Effector memory CD8-positive, alpha-beta T cell (primary cell): ENCODE measurements around the gene KIF2B.
"Not testable (repeated sequence)": the region's sequence is repeated elsewhere in the genome, so short reads cannot be mapped to it uniquely, and the experiment has no call there.

ENCODE experiments used
- ATAC-seq: fragments of 150-1000 bp; cut with Tn5 transposase; replicated peaks from 2 replicates; pipeline ENCODE4 v1.10.0; 2021; ENCODE audit warnings: mild to moderate bottlenecking, moderate library complexity
- DNase-seq, 3 experiments: peaks; one replicate each; pipeline ENCODE4 v3.0.0; 2021
- H3K27ac Mint-ChIP-seq, 2 donors: one replicate each; pipeline ENCODE4 v1.8.0; 2022; ENCODE audit warnings: mild to moderate bottlenecking in 2 of 2, mixed read lengths in 2 of 2, moderate library complexity in 2 of 2
- H3K27me3 Mint-ChIP-seq, 2 donors: one replicate each; pipeline ENCODE4 v1.8.0; 2022; ENCODE audit warnings: mixed read lengths in 2 of 2
- H3K36me3 Mint-ChIP-seq: one replicate; pipeline ENCODE4 v1.8.0; 2022; ENCODE audit warnings: mild to moderate bottlenecking, moderate library complexity, mixed read lengths; ENCODE audit not compliant: insufficient read depth
- H3K4me1 Mint-ChIP-seq, 2 donors: one replicate each; pipeline ENCODE4 v1.8.0; 2022; ENCODE audit warnings: low read depth in 2 of 2, mixed read lengths in 2 of 2
- H3K4me3 Mint-ChIP-seq, 2 donors: one replicate each; pipeline ENCODE4 v1.8.0; 2022; ENCODE audit warnings: mild to moderate bottlenecking in 2 of 2, mixed read lengths in 2 of 2, moderate library complexity in 2 of 2
- H3K9me3 Mint-ChIP-seq, 2 donors: one replicate each; pipeline ENCODE4 v1.8.0; 2022; ENCODE audit warnings: mixed read lengths in 2 of 2

KIF2B gene

DNA sequence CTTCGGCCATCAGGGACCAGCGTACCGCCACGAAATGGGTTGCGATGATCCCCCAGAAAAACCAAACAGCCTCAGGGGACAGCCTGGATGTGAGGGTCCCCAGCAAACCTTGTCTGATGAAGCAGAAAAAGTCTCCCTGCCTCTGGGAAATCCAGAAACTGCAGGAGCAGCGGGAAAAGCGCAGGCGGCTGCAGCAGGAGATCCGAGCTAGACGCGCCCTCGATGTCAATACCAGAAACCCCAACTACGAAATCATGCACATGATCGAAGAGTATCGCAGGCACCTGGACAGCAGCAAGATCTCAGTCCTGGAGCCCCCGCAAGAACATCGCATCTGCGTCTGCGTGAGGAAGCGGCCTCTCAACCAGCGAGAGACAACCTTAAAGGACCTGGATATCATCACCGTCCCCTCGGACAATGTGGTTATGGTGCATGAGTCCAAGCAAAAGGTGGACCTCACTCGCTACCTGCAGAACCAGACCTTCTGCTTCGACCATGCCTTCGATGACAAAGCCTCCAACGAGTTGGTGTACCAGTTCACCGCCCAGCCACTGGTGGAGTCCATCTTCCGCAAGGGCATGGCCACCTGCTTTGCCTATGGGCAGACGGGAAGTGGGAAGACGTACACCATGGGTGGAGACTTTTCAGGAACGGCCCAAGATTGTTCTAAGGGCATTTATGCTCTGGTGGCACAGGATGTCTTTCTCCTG lies 769 bp downstream of the KIF2B start:
- no peaks in the 10 kb centered on the region for H3K36me3 Mint-ChIP-seq
- no peak for ATAC-seq
- no peak for DNase-seq
- H3K27me3 Mint-ChIP-seq, result no peaks in the 10 kb centered on the region
- H3K4me3 Mint-ChIP-seq, result no peak overlapping the region
- no peaks in the 10 kb centered on the region for H3K4me1 Mint-ChIP-seq
- peaks cover 9 to 16% of the 10 kb centered on the region in 2 donors for H3K9me3 Mint-ChIP-seq
- no peak overlapping the region for H3K27ac Mint-ChIP-seq

GRCh38 chr17:53834771-53835170 lies 12.0 kb downstream of the KIF2B start:
- H3K9me3 Mint-ChIP-seq, result peaks cover 3 to 22% of the 10 kb centered on the region in 2 donors
- not testable (repeated sequence) for ATAC-seq

DNA sequence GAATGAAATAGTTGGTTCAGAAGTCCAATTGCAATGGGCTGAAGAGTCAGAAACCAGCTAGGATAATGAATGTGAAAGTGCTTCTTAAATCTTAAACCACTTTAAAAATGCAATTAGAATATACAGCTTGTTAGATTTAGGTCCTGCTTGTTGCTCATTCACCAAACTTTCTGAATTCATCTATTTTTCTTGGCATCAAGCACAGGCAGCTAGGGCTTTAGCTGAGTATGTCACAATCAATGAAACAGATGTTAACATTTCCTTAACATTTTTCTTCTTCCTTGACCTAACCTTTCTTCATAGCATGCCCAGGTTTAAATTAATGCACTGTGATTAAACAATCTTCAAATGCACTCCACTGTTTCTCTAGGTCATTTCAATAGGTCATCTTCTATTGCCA lies 14.4 kb downstream of the KIF2B start:
- no peak for ATAC-seq

More at GRCh38 chr17:53834771-53835170, 12.0 kb downstream of the KIF2B start:
- not testable (repeated sequence) for H3K4me1 Mint-ChIP-seq, H3K27me3 Mint-ChIP-seq, H3K36me3 Mint-ChIP-seq, DNase-seq, H3K4me3 Mint-ChIP-seq, H3K27ac Mint-ChIP-seq

DNA sequence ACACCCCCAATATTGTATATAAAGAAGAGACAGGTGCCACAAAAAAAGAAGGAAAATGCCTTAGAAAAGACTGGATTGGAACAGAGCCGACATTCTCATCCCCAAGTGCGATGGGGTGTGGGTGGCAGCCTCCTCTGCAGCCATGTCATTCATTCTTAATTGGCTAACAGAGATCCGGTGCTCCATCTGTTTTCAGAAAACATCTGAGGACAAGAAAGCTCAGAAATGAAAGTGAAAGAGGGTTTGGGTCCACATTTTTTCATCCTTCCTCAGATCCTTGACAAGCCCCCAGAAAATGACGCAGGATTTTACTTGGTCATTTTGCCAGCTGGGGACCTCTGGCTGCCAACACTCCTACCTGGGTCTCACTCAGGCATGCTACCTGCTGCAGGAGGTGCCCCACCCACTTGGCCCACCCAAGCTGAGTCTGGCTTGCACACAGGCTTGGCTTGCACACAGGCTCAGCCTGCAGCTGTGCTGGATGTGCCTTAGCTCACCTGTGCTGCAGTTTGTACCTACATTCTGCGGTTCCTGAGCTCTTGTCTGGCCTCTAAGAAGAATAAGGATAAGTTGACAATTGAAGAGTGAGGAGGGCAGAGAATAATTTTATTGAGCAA lies 21.9 kb downstream of the KIF2B start:
- no peaks in the 10 kb centered on the region for H3K27me3 Mint-ChIP-seq
- no peaks in the 10 kb centered on the region for H3K36me3 Mint-ChIP-seq

More for the DNA sequence above, 14.4 kb downstream of the KIF2B start:
- Mint-ChIP-seq H3K27me3 (no peaks in the 10 kb centered on the region), H3K9me3 (peaks cover 4 to 22% of the 10 kb centered on the region in 2 donors), H3K36me3 (no peaks in the 10 kb centered on the region), H3K27ac (no peak overlapping the region), H3K4me1 (no peaks in the 10 kb centered on the region), H3K4me3 (no peak overlapping the region)
- DNase-seq, result no peak

DNA sequence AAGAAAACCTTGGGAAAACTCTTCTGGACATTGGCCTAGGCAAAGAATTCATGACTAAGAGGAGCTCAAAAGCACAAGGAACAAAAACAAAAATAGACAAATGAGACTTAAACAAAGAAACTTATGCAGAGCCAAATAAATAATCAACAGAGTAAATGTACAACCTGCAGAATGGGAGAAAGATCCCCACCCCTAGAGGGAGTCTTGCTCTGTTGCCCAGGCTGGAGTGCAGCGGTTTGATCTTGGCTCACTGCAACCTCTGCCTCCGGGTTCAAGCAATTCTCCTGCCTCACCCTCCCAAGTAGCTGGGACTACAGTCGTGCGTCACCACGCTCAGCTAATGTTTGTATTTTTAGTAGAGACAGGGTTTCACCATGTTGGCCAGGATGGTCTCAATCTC lies 48.4 kb downstream of the KIF2B start:
- peaks cover 5 to 26% of the 10 kb centered on the region in 2 donors for H3K9me3 Mint-ChIP-seq
- H3K4me3 Mint-ChIP-seq, H3K27me3 Mint-ChIP-seq, ATAC-seq, H3K27ac Mint-ChIP-seq, DNase-seq, H3K4me1 Mint-ChIP-seq, H3K36me3 Mint-ChIP-seq: not testable (repeated sequence)

More for the DNA sequence above, 21.9 kb downstream of the KIF2B start:
- DNase-seq, result no peak
- ATAC-seq, result no peak
- peaks cover 8 to 9% of the 10 kb centered on the region in 2 donors for H3K9me3 Mint-ChIP-seq
- H3K4me3 Mint-ChIP-seq, result no peak overlapping the region
- no peaks in the 10 kb centered on the region for H3K4me1 Mint-ChIP-seq
- H3K27ac Mint-ChIP-seq, result no peak overlapping the region
